Neural cell (in vitro differentiated cells): Measurements from ENCODE around the gene SLC34A1. TPM values are rescaled to one million over a fixed set of nuclear protein-coding genes. Genes with fewer than 3 reads are reported as not detected.
A peak's percentile ranks its signal among the peaks of the same experiment; 100 is the strongest.

ENCODE experiments used
- H2AFZ ChIP-seq: fragments of 200-600, 300-800 bp; sonication (generic), shearing (Covaris generic); 2 replicates; pipeline ENCODE4 v1.6.0; 2014; ENCODE audit warnings: low read depth, mild to moderate bottlenecking, antibody characterized with exemption, low read length, moderate library complexity
- H3F3A ChIP-seq: fragments of 200-600 bp; shearing (Covaris generic); 2 replicates; pipeline ENCODE4 v1.6.1; 2016; ENCODE audit warnings: mild to moderate bottlenecking, moderate library complexity, mixed read lengths, antibody characterized with exemption, low read length; ENCODE audit not compliant: insufficient read depth, poor library complexity, severe bottlenecking
- H3K27ac ChIP-seq: fragments of 200-600, 300-800 bp; sonication (generic), shearing (Covaris generic); 2 replicates; pipeline ENCODE4 v1.5.1; 2014; ENCODE audit warnings: mild to moderate bottlenecking, low read length, moderate library complexity
- H3K27me3 ChIP-seq: fragments of 300-800, 200-600 bp; sonication (generic), shearing (Covaris generic); 2 replicates; pipeline ENCODE4 v1.6.0; 2014; ENCODE audit warnings: mild to moderate bottlenecking, low read depth, low read length, moderate library complexity; ENCODE audit not compliant: insufficient read depth
- H3K36me3 ChIP-seq: fragments of 300-800, 200-600 bp; sonication (generic), shearing (Covaris generic); 2 replicates; pipeline ENCODE4 v1.5.1; 2014; ENCODE audit warnings: mild to moderate bottlenecking, antibody characterized with exemption, low read length, moderate library complexity; ENCODE audit not compliant: insufficient read depth
- H3K4me2 ChIP-seq: fragments of 300-800, 200-600 bp; sonication (generic), shearing (Covaris generic); 2 replicates; pipeline ENCODE4 v1.6.0; 2014; ENCODE audit warnings: mild to moderate bottlenecking, low read length
- H3K4me3 ChIP-seq: fragments of 300-800, 200-600 bp; sonication (generic), shearing (Covaris generic); 2 replicates; pipeline ENCODE4 v1.5.1; 2014; ENCODE audit warnings: mild to moderate bottlenecking, low read length, moderate library complexity
- H3K79me2 ChIP-seq: fragments of 200-600 bp; shearing (Covaris generic); replicated peaks from 2 replicates; pipeline ENCODE4 v1.6.0; 2014; ENCODE audit warnings: mild to moderate bottlenecking, low read length, moderate library complexity; ENCODE audit not compliant: insufficient read depth
- H3K9ac ChIP-seq: fragments of 300-800, 200-600 bp; sonication (generic), shearing (Covaris generic); 2 replicates; pipeline ENCODE4 v1.6.1; 2016; ENCODE audit warnings: mild to moderate bottlenecking, low read length, mixed read lengths
- H3K9me2 ChIP-seq: fragments of 200-600 bp; shearing (Covaris generic); 2 replicates; pipeline ENCODE4 v1.6.1; 2016; ENCODE audit warnings: mild to moderate bottlenecking, low read length, mixed read lengths; ENCODE audit not compliant: insufficient read depth
- H3K9me3 ChIP-seq: fragments of 200-600, 300-800 bp; sonication (generic), shearing (Covaris generic); 2 replicates; pipeline ENCODE4 v1.6.1; 2016; ENCODE audit warnings: mild to moderate bottlenecking, mixed run types, low read length, moderate library complexity, mixed read lengths
- H4K20me1 ChIP-seq: fragments of 200-600 bp; shearing (Covaris generic); 2 replicates; pipeline ENCODE4 v1.6.1; 2016; ENCODE audit warnings: mild to moderate bottlenecking, mixed run types; ENCODE audit not compliant: insufficient read depth
- EP300 ChIP-seq: fragments of 450-650 bp; conservative IDR thresholded peaks from 2 replicates; pipeline ENCODE4 v1.6.1; 2014; ENCODE audit warnings: antibody characterized with exemption, mild to moderate bottlenecking, moderate library complexity; ENCODE audit not compliant: poor library complexity, severe bottlenecking
- EZH2 ChIP-seq: fragments of 200-600, 300-800 bp; shearing (Covaris generic), sonication (generic); IDR thresholded peaks from 2 replicates; pipeline ENCODE4 v1.6.1; 2014; ENCODE audit warnings: antibody characterized with exemption, low read length, borderline replicate concordance, mild to moderate bottlenecking; ENCODE audit not compliant: insufficient read depth, poor library complexity, severe bottlenecking
- MXI1 ChIP-seq: fragments of 450-650 bp; conservative IDR thresholded peaks from 2 replicates; pipeline ENCODE4 v1.6.1; 2014; ENCODE audit warnings: antibody characterized with exemption, mild to moderate bottlenecking; ENCODE audit not compliant: poor library complexity, severe bottlenecking
- POLR2AphosphoS5 ChIP-seq: IDR thresholded peaks from 2 replicates; pipeline ENCODE4 v1.6.1; 2012
- RAD21 ChIP-seq: fragments of 450-650 bp; conservative IDR thresholded peaks from 2 replicates; pipeline ENCODE4 v1.6.1; 2014; ENCODE audit warnings: antibody characterized with exemption, mild to moderate bottlenecking, moderate library complexity
- SMC3 ChIP-seq: fragments of 450-650 bp; conservative IDR thresholded peaks from 2 replicates; pipeline ENCODE4 v1.6.1; 2014; ENCODE audit warnings: antibody characterized with exemption, mild to moderate bottlenecking, moderate library complexity; ENCODE audit not compliant: poor library complexity
- TAF1 ChIP-seq: IDR thresholded peaks from 2 replicates; pipeline ENCODE4 v1.6.1; 2012; ENCODE audit warnings: low read depth
- polyA plus RNA-seq: library from polyadenylated mRNA; depleted of rRNA; stranded (reverse); fragments of >200 nt; gene quantifications from 2 replicates; pipeline ENCODE4 v1.2.3, GENCODE V29; 2014
- TF ChIP-seq, protein P1 (sequence below): fragments of 450-650 bp; IDR thresholded peaks from 2 replicates; pipeline ENCODE4 v1.5.1; 2014; ENCODE audit warnings: antibody characterized with exemption, mild to moderate bottlenecking, moderate library complexity; ENCODE audit not compliant: poor library complexity, severe bottlenecking
- TF ChIP-seq, protein P2 (sequence below): IDR thresholded peaks from 2 replicates; pipeline ENCODE4 v1.6.1; 2012; ENCODE audit warnings: borderline replicate concordance

The SLC34A1 gene
- polyA plus RNA-seq, 1 donor from 2014 or later = not detected

DNA sequence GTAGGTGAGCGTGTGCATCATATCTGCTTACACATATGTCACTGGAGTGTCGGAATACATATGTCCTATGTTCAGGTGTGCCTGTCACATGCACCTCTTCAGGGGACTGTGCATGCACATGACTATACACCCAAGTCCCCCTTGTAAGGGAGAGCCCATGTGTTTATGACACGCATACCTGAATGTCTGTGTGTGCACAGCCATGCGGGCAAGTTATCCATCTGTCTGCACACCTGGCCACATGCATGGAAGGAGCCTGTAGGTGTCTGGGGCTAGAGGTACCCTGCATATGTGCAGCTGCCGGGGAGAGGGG, 27.1 kb upstream of the SLC34A1 start:
- H3K79me2 ChIP-seq = no peaks in the 10 kb centered on the region
- H3K27me3 ChIP-seq = no peaks in the 10 kb centered on the region
- H4K20me1 ChIP-seq = no peaks in the 10 kb centered on the region
- no peak overlapping the region for H3K4me3 ChIP-seq
- H3K27ac ChIP-seq = no peak overlapping the region
- no peaks in the 10 kb centered on the region for H3K9me2 ChIP-seq
- no peak overlapping the region for H3K9ac ChIP-seq
- TF ChIP-seq MXI1 (no peak), POLR2AphosphoS5 (no peak), EP300 (no peak), RAD21 (no peak)
- TF ChIP-seq, protein P1, sequence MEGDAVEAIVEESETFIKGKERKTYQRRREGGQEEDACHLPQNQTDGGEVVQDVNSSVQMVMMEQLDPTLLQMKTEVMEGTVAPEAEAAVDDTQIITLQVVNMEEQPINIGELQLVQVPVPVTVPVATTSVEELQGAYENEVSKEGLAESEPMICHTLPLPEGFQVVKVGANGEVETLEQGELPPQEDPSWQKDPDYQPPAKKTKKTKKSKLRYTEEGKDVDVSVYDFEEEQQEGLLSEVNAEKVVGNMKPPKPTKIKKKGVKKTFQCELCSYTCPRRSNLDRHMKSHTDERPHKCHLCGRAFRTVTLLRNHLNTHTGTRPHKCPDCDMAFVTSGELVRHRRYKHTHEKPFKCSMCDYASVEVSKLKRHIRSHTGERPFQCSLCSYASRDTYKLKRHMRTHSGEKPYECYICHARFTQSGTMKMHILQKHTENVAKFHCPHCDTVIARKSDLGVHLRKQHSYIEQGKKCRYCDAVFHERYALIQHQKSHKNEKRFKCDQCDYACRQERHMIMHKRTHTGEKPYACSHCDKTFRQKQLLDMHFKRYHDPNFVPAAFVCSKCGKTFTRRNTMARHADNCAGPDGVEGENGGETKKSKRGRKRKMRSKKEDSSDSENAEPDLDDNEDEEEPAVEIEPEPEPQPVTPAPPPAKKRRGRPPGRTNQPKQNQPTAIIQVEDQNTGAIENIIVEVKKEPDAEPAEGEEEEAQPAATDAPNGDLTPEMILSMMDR = no peak
- H3K36me3 ChIP-seq = no peaks in the 10 kb centered on the region
- H3F3A ChIP-seq = no peaks in the 10 kb centered on the region
- no peaks in the 10 kb centered on the region for H3K9me3 ChIP-seq
- no peak overlapping the region for H2AFZ ChIP-seq
- no peak overlapping the region for H3K4me2 ChIP-seq

DNA sequence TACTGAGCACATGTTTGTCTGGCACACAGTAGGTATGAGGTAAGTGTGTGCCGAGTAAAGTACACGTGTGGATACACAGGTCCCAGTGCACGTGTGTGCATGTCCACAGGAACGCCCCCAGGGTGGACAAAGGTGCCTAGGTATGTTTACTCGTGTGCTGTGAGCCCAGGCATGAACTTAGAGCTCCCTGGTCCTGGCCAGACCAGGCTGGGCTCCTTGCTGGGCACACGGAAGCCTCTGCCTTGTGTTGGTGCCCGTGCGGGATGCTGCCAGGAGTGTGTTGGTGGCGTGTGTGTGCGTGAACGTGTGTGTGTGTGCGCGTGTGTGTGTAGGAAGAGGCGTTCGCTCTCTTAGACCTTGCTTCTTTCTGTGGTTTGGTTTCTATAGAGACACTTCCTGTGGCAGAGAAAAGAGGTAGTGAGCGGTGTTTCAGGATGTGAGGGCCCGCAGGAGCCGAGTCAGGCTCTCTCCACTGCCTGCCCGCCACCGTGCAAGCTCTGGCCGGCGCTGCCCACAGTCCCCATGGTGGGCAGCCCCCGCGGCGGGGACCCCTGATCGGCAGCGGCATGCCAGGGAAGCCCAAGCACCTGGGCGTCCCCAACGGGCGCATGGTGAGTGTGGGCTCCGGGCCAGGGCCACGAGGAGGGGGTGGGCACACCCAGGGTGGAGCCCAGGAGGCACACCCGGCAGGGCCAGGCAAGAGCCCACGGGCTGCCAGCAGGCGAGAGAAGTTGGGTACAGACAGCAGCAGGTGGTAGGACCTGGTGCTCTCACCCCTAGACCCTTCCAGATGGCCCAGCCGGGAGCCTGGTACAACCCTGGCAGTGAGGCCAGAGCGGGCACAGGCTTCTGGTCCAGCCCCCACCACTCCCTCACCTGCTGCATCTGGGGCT, 26.5 kb upstream of the SLC34A1 start, which contains the start of gene RGS14:
Gene RGS14 (plus strand): TSS at position 466 of the 893 bp plus-strand sequence. CDS start 101 bp downstream, at position 567.
- H3K27me3 ChIP-seq = no peaks in the 10 kb centered on the region
- H3K79me2 ChIP-seq = no peaks in the 10 kb centered on the region
- H3K4me2 ChIP-seq = no peak within 1 kb of the TSS
- no peaks in the 10 kb centered on the region for H3F3A ChIP-seq
- no peaks in the 10 kb centered on the region for H3K9me2 ChIP-seq
- H3K36me3 ChIP-seq = no peaks in the 10 kb centered on the region
- peak within 1 kb of the TSS; percentile 93 for H3K27ac ChIP-seq
- H3K4me3 ChIP-seq = peak within 1 kb of the TSS; percentile 33
- H3K9me3 ChIP-seq = no peaks in the 10 kb centered on the region
- TF ChIP-seq EZH2 (no peak), RAD21 (no peak), MXI1 (no peak), TAF1 (no peak), SMC3 (no peak)
- TF ChIP-seq, protein P1 = no peak
- no peak within 1 kb of the TSS for H2AFZ ChIP-seq
- H3K9ac ChIP-seq = no peak within 1 kb of the TSS
- no peaks in the 10 kb centered on the region for H4K20me1 ChIP-seq

- Histone ChIP-seq H3K27ac (no peak overlapping the region), H3K9me3 (no peaks in the 10 kb centered on the region), H4K20me1 (no peaks in the 10 kb centered on the region), H2AFZ (no peak overlapping the region), H3K9ac (no peak overlapping the region), H3K9me2 (no peaks in the 10 kb centered on the region), H3K4me2 (no peak overlapping the region), H3K4me3 (no peak overlapping the region), H3K79me2 (no peaks in the 10 kb centered on the region), H3F3A (no peaks in the 10 kb centered on the region), H3K36me3 (no peaks in the 10 kb centered on the region), H3K27me3 (peaks cover 3% of the 10 kb centered on the region)
- no peak for TF ChIP-seq SMC3
- no peak for TF ChIP-seq EZH2
- no peak for TF ChIP-seq MXI1
- TF ChIP-seq POLR2AphosphoS5 = no peak
- no peak for TF ChIP-seq RAD21
- TF ChIP-seq, protein P1 = no peak
- TF ChIP-seq TAF1 = no peak
- TF ChIP-seq, protein P2, sequence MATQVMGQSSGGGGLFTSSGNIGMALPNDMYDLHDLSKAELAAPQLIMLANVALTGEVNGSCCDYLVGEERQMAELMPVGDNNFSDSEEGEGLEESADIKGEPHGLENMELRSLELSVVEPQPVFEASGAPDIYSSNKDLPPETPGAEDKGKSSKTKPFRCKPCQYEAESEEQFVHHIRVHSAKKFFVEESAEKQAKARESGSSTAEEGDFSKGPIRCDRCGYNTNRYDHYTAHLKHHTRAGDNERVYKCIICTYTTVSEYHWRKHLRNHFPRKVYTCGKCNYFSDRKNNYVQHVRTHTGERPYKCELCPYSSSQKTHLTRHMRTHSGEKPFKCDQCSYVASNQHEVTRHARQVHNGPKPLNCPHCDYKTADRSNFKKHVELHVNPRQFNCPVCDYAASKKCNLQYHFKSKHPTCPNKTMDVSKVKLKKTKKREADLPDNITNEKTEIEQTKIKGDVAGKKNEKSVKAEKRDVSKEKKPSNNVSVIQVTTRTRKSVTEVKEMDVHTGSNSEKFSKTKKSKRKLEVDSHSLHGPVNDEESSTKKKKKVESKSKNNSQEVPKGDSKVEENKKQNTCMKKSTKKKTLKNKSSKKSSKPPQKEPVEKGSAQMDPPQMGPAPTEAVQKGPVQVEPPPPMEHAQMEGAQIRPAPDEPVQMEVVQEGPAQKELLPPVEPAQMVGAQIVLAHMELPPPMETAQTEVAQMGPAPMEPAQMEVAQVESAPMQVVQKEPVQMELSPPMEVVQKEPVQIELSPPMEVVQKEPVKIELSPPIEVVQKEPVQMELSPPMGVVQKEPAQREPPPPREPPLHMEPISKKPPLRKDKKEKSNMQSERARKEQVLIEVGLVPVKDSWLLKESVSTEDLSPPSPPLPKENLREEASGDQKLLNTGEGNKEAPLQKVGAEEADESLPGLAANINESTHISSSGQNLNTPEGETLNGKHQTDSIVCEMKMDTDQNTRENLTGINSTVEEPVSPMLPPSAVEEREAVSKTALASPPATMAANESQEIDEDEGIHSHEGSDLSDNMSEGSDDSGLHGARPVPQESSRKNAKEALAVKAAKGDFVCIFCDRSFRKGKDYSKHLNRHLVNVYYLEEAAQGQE = no peak
- TF ChIP-seq EP300 = no peak
These were observed 25.8 kb upstream of the SLC34A1 start for GRCh38 chr5:177358370-177358819.
